Measurements from ENCODE around the gene PDK1. TPM values are rescaled to one million over a fixed set of nuclear protein-coding genes. Genes with fewer than 3 reads are reported as not detected.
"Not testable (repeated sequence)": the region's sequence is repeated elsewhere in the genome, so short reads cannot be mapped to it uniquely, and the experiment has no call there.

PDK1 gene
- total RNA-seq, 1 experiment from 2014 or later = 18.5 TPM

GRCh38 chr2:172545408-172546075, 10.3 kb upstream of the PDK1 start:
- CTCF ChIA-PET = no interaction called here
- TF ChIP-seq CTCF (conservative IDR thresholded peaks at IDR 0.05) = peak; percentile 50
- no peak for TF ChIP-seq EZH2 (IDR thresholded peaks at IDR 0.05; ENCODE audit: low read depth)
- intact Hi-C loops (cut with micrococcal nuclease; ENCODE audit: unreplicated experiment) = no loop called here

GRCh38 chr2:172549131-172549530, 6.8 kb upstream of the PDK1 start:
- H3K36me3 ChIP-seq (ENCODE audit: low read depth) = no peaks in the 10 kb centered on the region
- no peak overlapping the region for H3K27ac ChIP-seq
- H3K27me3 ChIP-seq (ENCODE audit: insufficient read depth, low read depth) = no peaks in the 10 kb centered on the region
- H3K9me3 ChIP-seq (ENCODE audit: insufficient read depth, low read depth) = no peaks in the 10 kb centered on the region; the same call in 1 of the 2 replicates
- H3K79me2 ChIP-seq (ENCODE audit: low read depth) = no peaks in the 10 kb centered on the region
- peaks cover 52% of the 10 kb centered on the region for H3K4me1 ChIP-seq (replicated peaks; ENCODE audit: insufficient read depth)
- TF ChIP-seq EZH2 (IDR thresholded peaks at IDR 0.05; ENCODE audit: low read depth) (no peak), CTCF (conservative IDR thresholded peaks at IDR 0.05) (no peak)
- H3K4me2 ChIP-seq = no peak overlapping the region
- POLR2A ChIA-PET (ENCODE audit: unreplicated experiment) = interaction anchor here (0.6 kb wide), 1 partner anchor 174 kb away, joined by 9 read pairs; no protein-coding TSS in a partner anchor
- CTCF ChIA-PET = no interaction called here
- peaks cover 17% of the 10 kb centered on the region; the same call in 1 of the 2 replicates for H3F3A ChIP-seq (ENCODE audit: insufficient read depth, low read depth)
- DNase-seq = no peak
- H2AFZ ChIP-seq = no peak overlapping the region
- no peaks in the 10 kb centered on the region for H3K9me2 ChIP-seq (ENCODE audit: insufficient read depth)
- no TSS peak for BruUV-seq (replicated peaks)
- H3K4me3 ChIP-seq = no peak overlapping the region
- intact Hi-C loops (cut with micrococcal nuclease; ENCODE audit: unreplicated experiment) = no loop called here
- H4K20me1 ChIP-seq (ENCODE audit: insufficient read depth) = no peaks in the 10 kb centered on the region

More at GRCh38 chr2:172545408-172546075, 10.3 kb upstream of the PDK1 start:
- no peak overlapping the region for H2AFZ ChIP-seq
- no peaks in the 10 kb centered on the region for H3K27me3 ChIP-seq (ENCODE audit: insufficient read depth, low read depth)
- peaks cover 17% of the 10 kb centered on the region for H3K4me1 ChIP-seq (replicated peaks; ENCODE audit: insufficient read depth)
- H3K79me2 ChIP-seq (ENCODE audit: low read depth) = no peaks in the 10 kb centered on the region
- no peaks in the 10 kb centered on the region for H3K36me3 ChIP-seq (ENCODE audit: low read depth)
- no peak overlapping the region for H3K4me3 ChIP-seq
- no peaks in the 10 kb centered on the region for H4K20me1 ChIP-seq (ENCODE audit: insufficient read depth)
- POLR2A ChIA-PET (ENCODE audit: unreplicated experiment) = interaction anchor here (0.6 kb wide), 1 partner anchor 314 kb away, joined by 18 read pairs; no protein-coding TSS in a partner anchor
- peak; percentile 19 to 89 for DNase-seq
- peaks cover 13% of the 10 kb centered on the region; the same call in 1 of the 2 replicates for H3F3A ChIP-seq (ENCODE audit: insufficient read depth, low read depth)
- H3K4me2 ChIP-seq = peak overlapping the region; percentile 4; the same call in 1 of the 2 replicates
- no peak overlapping the region for H3K27ac ChIP-seq
- H3K9me3 ChIP-seq (ENCODE audit: insufficient read depth, low read depth) = peaks cover 2% of the 10 kb centered on the region; the same call in 1 of the 2 replicates
- H3K9me2 ChIP-seq (ENCODE audit: insufficient read depth) = no peaks in the 10 kb centered on the region
- BruUV-seq (replicated peaks) = no TSS peak

GRCh38 chr2:172549802-172550201, 6.1 kb upstream of the PDK1 start:
- DNase-seq; POLR2A ChIA-PET (ENCODE audit: unreplicated experiment); H3K27ac ChIP-seq; H4K20me1 ChIP-seq (ENCODE audit: insufficient read depth); H3K4me2 ChIP-seq; H3K36me3 ChIP-seq (ENCODE audit: low read depth); intact Hi-C loops (cut with micrococcal nuclease; ENCODE audit: unreplicated experiment); H3K9me3 ChIP-seq (ENCODE audit: insufficient read depth, low read depth); H3K79me2 ChIP-seq (ENCODE audit: low read depth); H3K4me3 ChIP-seq; BruUV-seq (replicated peaks); H2AFZ ChIP-seq; H3K9me2 ChIP-seq (ENCODE audit: insufficient read depth); CTCF ChIA-PET; H3K27me3 ChIP-seq (ENCODE audit: insufficient read depth, low read depth): not testable (repeated sequence)
- Histone ChIP-seq H3F3A (ENCODE audit: insufficient read depth, low read depth) (peaks cover 22% of the 10 kb centered on the region; the same call in 1 of the 2 replicates), H3K4me1 (replicated peaks; ENCODE audit: insufficient read depth) (peaks cover 56% of the 10 kb centered on the region)
